RWPE1 (cell line): ENCODE results near the gene EHD4.

Source experiments
- CTCF ChIA-PET: fragments of 350-600 bp; sonication (Branson Sonifier 250); formaldehyde crosslinking; extraction: SDS; loops from one replicate; lab custom pipeline; 2021; lab: Yijun Ruan, JAX
- POLR2A ChIA-PET: fragments of 400-600 bp; formaldehyde crosslinking; extraction: SDS; loops from one replicate; lab custom pipeline; 2020; ENCODE audit warnings: antibody characterized with exemption; ENCODE audit not compliant: low non-redundant PET; lab: Yijun Ruan, JAX
- DNase-seq: peaks from one replicate; pipeline ENCODE4 v3.0.0; 2012; ENCODE audit warnings: low spot score
- H3K27ac ChIP-seq: fragments of 450-650 bp; 2 replicates; pipeline ENCODE4 v1.5.1; 2017
- CTCF ChIP-seq: fragments of 450-650 bp; conservative IDR thresholded peaks from 2 replicates; pipeline ENCODE4 v1.5.1; 2017; ENCODE audit warnings: low read depth, mild to moderate bottlenecking

Gene EHD4

DNA sequence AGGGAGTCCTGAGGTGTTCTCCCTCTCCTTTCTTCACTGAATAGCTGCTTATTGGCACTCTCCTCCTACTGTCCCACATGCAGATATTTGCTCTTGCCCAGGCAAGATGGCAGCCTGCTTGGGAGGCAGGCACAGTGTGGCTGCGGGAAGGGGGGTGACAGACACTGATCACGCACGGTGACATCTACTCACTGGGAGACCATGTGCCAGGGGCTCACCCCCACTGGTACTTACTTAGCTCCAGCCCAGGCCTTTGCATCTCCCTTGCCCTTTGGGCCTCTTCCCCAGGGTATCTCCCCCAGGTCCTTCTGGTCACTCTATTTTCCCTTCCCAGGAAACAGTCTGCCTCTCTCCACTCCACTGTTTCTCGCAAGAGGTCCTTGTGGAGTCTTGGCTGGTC is 42.0 kb upstream of the EHD4 start:
- H3K27ac ChIP-seq, result no peak overlapping the region
- ChIA-PET CTCF (interaction anchor here (0.6 to 0.7 kb wide), 2 partner anchors 79 to 452 kb away, joined by 3 read pairs; no protein-coding TSS in a partner anchor), POLR2A (no interaction called here)
- TF ChIP-seq CTCF, result no peak
- no peak for DNase-seq

- POLR2A ChIA-PET, result no interaction called here
- CTCF ChIA-PET, result no interaction called here
- DNase-seq, result no peak
- no peak overlapping the region for H3K27ac ChIP-seq
- no peak for TF ChIP-seq CTCF
Observed at GRCh38 chr15:42012928-42013482, 40.6 kb upstream of the EHD4 start.

DNA sequence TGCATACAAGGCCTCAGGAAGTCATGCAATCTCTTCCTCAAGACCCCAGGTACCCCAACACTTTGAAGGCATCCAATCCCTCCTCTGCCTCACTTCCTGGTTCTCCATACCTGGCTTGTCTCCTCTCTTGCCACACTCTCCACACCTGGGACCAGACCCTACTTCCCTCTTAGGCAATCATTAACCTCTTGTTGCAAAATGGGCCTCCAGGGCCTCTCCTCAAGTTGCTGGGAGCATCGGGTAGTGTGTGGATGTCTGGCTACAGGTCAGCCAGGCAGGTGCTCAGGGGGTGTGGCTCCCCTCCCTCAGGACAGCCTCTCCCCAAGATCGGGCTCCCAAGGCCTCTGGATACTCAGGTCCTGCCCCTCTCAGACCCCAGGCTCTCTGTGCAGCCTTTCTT is 39.9 kb upstream of the EHD4 start:
- ChIA-PET POLR2A (no interaction called here), CTCF (interaction anchor here (1.1 kb wide), 1 partner anchor 10 kb away, joined by 3 read pairs; no protein-coding TSS in a partner anchor)
- H3K27ac ChIP-seq, result no peak overlapping the region
- no peak for TF ChIP-seq CTCF
- no peak for DNase-seq

GRCh38 chr15:42011074-42011473 is 38.7 kb upstream of the EHD4 start:
- no peak for DNase-seq
- TF ChIP-seq CTCF, result no peak
- ChIA-PET POLR2A (no interaction called here), CTCF (no interaction called here)
- 0 out of 2 replicates have a peak overlapping the region, but pooled peaks have one; percentile 4 for H3K27ac ChIP-seq

- ChIA-PET POLR2A (no interaction called here), CTCF (no interaction called here)
- no peak overlapping the region for H3K27ac ChIP-seq
- DNase-seq, result peak; percentile 34
- TF ChIP-seq CTCF, result no peak
Observed at GRCh38 chr15:42010434-42010833, 38.1 kb upstream of the EHD4 start.

GRCh38 chr15:42009474-42009873 is 37.1 kb upstream of the EHD4 start:
- ChIA-PET POLR2A (no interaction called here), CTCF (no interaction called here)
- DNase-seq, result no peak
- H3K27ac ChIP-seq, result no peak overlapping the region
- no peak for TF ChIP-seq CTCF
